ENCODE measurements around the gene TKTL1.
A peak's percentile ranks its signal among the peaks of the same experiment; 100 is the strongest.
"Not testable (repeated sequence)": the region's sequence is repeated elsewhere in the genome, so short reads cannot be mapped to it uniquely, and the experiment has no call there.

The TKTL1 gene

GRCh38 chrX:154310616-154311536, 15.3 kb downstream of the TKTL1 start:
- no peak for DNase-seq

- no peak for DNase-seq
These were observed 16.5 kb downstream of the TKTL1 start for GRCh38 chrX:154312116-154312515.

- no peak for DNase-seq
These were observed 17.6 kb downstream of the TKTL1 start for GRCh38 chrX:154313147-154313546.

DNA sequence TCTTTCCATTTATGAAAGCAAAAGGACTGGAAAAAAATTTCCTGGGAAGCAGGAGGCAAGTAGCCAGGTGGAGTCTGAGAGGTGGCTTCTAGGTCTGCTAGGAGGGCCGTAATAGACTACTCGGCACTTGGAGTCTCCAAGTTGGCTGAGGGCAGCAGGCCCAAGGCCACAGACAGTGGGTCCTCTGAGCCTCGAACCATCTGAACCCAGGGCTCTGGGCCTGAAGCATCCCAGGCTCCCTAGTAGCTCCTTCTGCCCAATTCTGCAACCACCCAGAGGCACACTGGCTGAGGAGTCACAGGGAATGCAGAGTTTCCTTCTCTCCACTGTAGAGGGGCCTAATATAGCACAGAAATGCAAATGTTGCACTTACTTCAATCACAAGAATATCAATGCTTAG, 19.8 kb downstream of the TKTL1 start:
- DNase-seq = no peak

- peak; percentile 51 for DNase-seq
These were observed 21.9 kb downstream of the TKTL1 start for GRCh38 chrX:154317391-154317995.

- DNase-seq = no peak
These were observed 24.8 kb downstream of the TKTL1 start for GRCh38 chrX:154320406-154320805.

- no peak for DNase-seq
These were observed 25.6 kb downstream of the TKTL1 start for GRCh38 chrX:154321152-154321551.

- DNase-seq = no peak
These were observed 26.0 kb downstream of the TKTL1 start for GRCh38 chrX:154321594-154321993.

DNA sequence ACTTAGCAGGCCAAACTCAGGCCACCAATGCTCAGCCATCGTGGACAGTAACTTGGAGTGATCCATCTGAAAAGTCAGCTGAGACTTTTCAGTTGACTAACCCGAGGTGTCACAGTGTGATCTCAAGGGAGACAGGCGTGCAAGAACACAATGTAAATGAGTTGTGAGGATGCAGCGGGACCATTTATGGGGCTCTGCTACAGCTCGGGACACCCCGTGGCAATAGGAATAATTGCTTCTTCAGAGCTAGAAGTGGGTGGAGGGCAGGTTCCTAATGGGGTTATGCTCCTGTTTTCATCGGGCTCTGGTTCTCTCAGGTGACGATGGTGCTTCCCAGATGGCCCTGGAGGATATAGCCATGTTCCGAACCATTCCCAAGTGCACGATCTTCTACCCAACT, 27.3 kb downstream of the TKTL1 start:
- DNase-seq = no peak

GRCh38 chrX:154323537-154323936, 27.9 kb downstream of the TKTL1 start:
- DNase-seq = no peak

DNA sequence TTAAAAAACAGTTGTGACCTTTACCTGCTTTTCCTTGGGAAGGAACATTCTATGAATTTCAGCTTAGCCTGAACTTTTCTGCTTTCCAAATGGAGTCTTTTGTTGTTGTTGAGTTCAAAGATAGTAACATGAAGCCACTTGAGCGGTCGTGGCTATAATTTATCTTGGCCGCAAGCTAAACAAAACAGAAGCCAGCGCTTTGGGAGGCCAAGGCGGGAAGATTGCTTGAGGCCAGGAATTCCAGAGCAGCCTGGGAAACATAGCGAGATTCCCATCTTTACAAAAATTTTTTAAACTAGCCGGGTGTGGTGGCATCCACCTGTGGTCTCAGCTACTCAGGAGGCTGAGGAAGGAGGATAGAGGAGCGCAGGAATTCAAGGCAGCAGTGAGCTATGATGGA, 29.9 kb downstream of the TKTL1 start:
- DNase-seq = no peak

GRCh38 chrX:154327038-154327820, 31.6 kb downstream of the TKTL1 start:
- no peak for DNase-seq

GRCh38 chrX:154328646-154329045, 33.1 kb downstream of the TKTL1 start:
- DNase-seq = no peak

DNA sequence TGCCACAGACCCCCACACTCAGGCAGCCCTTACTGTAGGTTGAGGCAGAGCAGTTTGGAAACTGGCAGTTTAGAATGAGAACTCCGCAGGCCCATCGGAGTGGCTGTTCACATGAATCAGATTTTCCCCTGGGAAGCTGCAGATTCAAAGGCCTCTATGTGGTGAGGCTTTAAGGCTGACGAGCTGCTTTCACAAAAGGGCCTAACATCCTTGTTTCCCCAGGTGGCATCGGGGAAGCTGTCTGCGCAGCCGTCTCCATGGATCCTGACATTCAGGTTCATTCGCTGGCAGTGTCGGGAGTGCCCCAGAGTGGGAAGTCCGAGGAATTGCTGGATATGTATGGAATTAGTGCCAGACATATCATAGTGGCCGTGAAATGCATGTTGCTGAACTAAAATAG, 33.7 kb downstream of the TKTL1 start:
- DNase-seq = peak; percentile 32

DNA sequence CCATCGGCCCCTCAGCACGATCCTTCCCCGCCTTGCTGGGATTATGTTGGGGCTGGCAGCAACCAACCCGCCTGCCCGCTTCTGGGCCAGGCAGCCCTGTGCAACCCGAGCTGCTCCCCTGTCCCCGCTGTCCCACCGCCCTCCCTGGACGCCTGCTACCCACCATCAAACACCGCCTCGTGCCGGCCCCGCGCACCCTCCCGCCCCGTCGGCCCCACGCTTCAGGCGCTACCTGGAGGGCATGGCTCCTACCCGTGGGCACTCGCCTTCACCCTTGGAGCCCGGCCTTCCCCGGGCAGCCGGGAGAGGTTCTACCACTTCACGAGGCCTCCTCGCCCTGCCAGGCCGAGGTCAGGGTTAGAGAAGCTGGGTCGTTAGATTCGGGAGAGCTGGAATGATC, 37.0 kb downstream of the TKTL1 start:
- no peak for DNase-seq

GRCh38 chrX:154333116-154333515, 37.5 kb downstream of the TKTL1 start:
- DNase-seq = no peak

DNA sequence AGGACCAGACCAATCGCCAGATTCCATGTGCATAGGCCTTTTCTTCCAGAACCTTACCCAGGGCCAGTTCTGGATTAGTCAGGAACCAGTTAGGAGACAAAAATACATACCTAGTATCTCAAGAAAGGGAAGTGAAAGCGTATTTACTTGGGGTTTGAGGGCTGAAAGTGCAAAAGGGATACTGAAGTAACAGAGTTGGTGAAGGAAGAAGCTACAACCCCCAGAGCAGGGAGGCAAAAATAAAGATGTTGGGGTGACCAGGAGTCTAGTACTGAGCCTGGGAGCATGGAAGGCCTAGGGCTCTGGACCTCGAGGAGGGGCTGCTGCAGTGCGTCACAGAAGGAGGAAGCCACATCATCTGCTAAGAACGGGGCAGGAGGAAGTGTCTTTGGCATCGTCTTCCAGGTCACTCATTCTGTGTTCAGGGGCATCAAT, 38.3 kb downstream of the TKTL1 start:
- DNase-seq = no peak

GRCh38 chrX:154334496-154334895, 38.9 kb downstream of the TKTL1 start:
- no peak for DNase-seq

DNA sequence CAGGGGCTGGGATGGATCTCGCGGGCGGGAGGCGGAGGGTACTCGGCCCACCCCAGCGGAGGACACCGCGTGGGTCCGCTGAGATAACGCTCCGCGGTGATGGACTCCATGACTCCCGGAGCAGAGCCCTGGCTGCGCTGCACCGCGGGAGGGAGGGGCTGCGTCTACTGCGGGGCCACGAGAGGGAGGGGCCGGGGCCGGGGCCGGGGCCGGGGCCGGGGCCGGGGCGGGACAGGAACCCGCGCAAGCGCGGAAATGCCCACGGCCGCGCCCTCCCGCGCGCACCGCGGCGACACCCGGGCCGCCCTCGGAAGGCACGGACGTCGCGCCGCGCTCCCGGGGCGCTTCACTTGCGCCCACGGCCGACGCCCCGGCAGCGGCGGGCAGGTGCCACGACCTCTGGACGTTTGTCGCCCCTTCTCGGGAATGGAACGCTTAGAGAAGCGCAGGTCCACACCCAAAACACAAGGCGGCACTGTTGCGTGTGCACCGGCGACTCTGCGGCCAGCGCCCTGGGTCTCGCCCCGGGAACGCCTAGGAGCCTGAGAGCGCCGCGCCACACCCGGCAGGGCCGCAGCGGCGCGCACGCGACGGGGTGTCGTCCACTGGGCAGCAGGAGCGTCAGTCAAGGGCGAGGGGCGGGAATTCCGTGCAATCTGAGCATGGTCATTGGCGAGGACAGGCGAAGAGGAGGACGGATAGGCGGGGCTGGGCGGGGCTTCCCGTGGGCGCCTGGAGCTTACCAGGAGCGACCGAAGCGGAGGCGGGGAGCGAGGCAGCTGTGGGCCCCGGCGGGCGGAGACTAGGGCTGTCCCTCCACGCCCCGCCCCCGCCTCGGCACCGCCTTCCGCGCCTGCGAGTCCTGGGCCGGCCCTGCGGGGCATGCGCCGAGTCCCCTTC, 46.1 kb downstream of the TKTL1 start:
- not testable (repeated sequence) for DNase-seq

DNA sequence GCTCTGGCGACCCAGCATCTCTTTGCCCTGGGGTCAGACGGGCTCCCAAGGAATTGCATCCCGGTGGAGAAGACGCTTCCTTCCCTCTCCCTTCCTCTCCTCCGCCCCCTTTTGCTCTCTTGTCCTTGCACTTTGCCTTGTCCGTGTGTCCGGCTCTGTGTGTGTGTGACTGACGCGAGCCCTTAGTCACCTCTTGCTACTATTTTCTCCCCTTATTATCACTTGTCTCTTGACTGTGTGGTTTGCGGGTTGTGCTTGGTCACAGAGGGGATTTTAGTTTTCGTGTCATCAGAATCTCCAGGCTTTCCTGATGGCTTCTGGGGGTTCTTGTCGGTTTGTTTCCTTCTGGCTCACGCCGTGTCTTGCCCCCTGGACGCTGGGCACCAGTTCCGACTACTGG, 47.5 kb downstream of the TKTL1 start:
- DNase-seq = not testable (repeated sequence)

GRCh38 chrX:154343620-154344019, 48.0 kb downstream of the TKTL1 start:
- DNase-seq = not testable (repeated sequence)

DNA sequence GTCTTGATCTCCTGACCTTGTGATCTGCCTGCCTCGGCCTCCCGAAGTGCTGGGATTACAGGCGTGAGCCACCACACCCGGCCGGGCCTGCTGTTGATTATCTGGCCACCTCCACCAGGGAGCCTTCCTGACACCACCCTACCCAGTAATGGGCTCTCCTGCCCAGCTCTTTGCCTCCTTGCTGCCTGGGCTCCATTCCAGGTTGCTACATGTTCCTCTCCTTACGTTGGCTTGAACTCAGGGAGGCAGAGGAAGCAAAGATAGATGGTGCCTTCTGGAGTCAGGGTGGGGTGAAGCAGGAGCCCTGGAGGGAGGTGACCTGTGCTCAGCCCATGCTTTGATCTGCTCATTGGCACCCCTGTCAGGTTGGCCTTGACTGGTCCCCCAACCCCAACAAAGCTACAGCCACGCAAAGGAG, 52.5 kb downstream of the TKTL1 start:
- DNase-seq = no peak
